Amygdala (tissue), 56 donors: Measurements from ENCODE around the gene PKDCC.
"Not testable (repeated sequence)": the region's sequence is repeated elsewhere in the genome, so short reads cannot be mapped to it uniquely, and the experiment has no call there.

Experiments used
- DNase-seq, 56 donors: peaks; one replicate each; lab custom pipeline; 2025; lab: John Stamatoyannopoulos, UW

Gene PKDCC

GRCh38 chr2:42084231-42084671 is 36.4 kb downstream of the PKDCC start:
- no peak for DNase-seq

- not testable (repeated sequence) for DNase-seq
Observed at GRCh38 chr2:42085070-42085469, 37.2 kb downstream of the PKDCC start.

- no peak for DNase-seq
Observed at GRCh38 chr2:42085706-42086487, 38.1 kb downstream of the PKDCC start.

- peak in 39 of 56 donors; percentile 12 to 80 (median 35) for DNase-seq
Observed at GRCh38 chr2:42086500-42086953, 38.7 kb downstream of the PKDCC start.

GRCh38 chr2:42087137-42087856 is 39.5 kb downstream of the PKDCC start:
- peak in 8 of 56 donors; percentile 3 to 43 (median 8) for DNase-seq

- DNase-seq: no peak
Observed at GRCh38 chr2:42087857-42088195, 40.0 kb downstream of the PKDCC start.

GRCh38 chr2:42089340-42089925 is 41.6 kb downstream of the PKDCC start:
- peak in 4 of 56 donors; percentile 5 to 42 (median 17) for DNase-seq

GRCh38 chr2:42090216-42090615 is 42.4 kb downstream of the PKDCC start:
- no peak for DNase-seq

- no peak for DNase-seq
Observed at GRCh38 chr2:42091671-42092070, 43.9 kb downstream of the PKDCC start.

GRCh38 chr2:42092084-42092996 is 44.5 kb downstream of the PKDCC start:
- DNase-seq: peak in 15 of 56 donors; percentile 13 to 57 (median 33)

- no peak for DNase-seq
Observed at GRCh38 chr2:42094114-42094513, 46.3 kb downstream of the PKDCC start.

- peak in 34 of 56 donors; percentile 13 to 90 (median 48) for DNase-seq
Observed at GRCh38 chr2:42095923-42096408, 48.1 kb downstream of the PKDCC start.

- peak in 1 of 56 donors; percentile 17 for DNase-seq
Observed at GRCh38 chr2:42096869-42097591, 49.2 kb downstream of the PKDCC start.

- DNase-seq: no peak
Observed at GRCh38 chr2:42098571-42099437, 51.0 kb downstream of the PKDCC start.

GRCh38 chr2:42099438-42100173 is 51.8 kb downstream of the PKDCC start:
- no peak for DNase-seq

- no peak for DNase-seq
Observed at GRCh38 chr2:42100683-42101205, 52.9 kb downstream of the PKDCC start.
